Measurements from ENCODE around the gene SETD1B.
"Not testable (repeated sequence)": the region's sequence is repeated elsewhere in the genome, so short reads cannot be mapped to it uniquely, and the experiment has no call there.

Gene SETD1B

DNA sequence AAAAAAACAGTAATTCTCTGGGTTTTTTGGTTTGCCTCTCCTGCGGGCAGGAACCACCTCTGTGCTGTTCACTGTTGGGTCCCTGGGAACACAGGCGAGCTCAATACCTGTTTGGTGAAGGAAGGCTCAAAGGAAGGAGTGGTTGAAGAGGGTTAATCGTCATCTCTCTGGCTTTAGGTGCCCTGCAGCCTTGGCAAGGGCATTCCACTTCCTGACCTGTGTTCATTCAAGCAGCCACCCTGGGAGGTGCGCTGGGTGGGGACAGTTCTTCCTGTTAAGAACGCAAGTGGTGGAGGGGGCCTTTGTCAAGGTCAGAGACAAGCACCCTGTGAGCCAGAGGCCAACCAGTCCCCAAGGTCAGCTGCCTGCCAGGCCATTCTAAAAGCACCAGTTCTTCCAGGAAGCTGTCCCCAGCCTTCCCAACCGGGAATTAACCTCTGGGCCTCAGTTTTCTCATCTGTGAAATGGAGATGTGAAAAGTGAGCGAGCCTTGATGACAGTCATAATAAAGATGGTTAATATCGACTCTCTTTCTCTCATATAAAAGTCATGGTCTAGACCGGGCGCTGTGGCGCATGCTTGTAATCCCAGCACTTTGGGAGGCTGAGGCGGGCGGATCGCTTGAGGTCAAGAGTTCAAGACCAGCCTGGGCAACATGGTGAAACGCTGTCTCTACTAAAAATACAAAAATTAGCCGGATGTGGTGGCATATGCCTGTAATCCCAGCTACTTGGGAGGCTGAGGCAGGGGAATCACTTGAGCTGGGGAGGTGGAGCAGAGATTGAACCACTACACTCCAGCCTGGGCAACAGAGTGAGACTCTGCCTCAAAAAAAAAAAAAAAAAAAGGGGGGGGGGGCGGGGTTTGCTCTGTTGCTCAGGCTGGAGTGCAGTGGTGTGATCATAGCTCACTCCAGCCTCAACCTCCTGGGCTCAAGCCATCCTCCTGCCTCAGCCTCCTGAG lies 16.5 kb upstream of the SETD1B start:
- no peaks in the 10 kb centered on the region for H3K9me3 ChIP-seq (ENCODE audit: control insufficient read depth, insufficient read depth, low read length)
- H3K4me1 ChIP-seq (ENCODE audit: insufficient read depth, low read length), result peaks cover 9% of the 10 kb centered on the region; the same call in 1 of the 2 replicates
- H3K9ac ChIP-seq (ENCODE audit: low read depth, low read length), result no peak overlapping the region
- no peaks in the 10 kb centered on the region for H3K36me3 ChIP-seq (ENCODE audit: insufficient read depth, low read length)

GRCh38 chr12:121788176-121788818 lies 15.5 kb upstream of the SETD1B start:
- H3K9ac ChIP-seq (ENCODE audit: low read depth, low read length), result no peak overlapping the region
- H3K9me3 ChIP-seq (ENCODE audit: control insufficient read depth, insufficient read depth, low read length), result no peaks in the 10 kb centered on the region
- H3K36me3 ChIP-seq (ENCODE audit: insufficient read depth, low read length), result no peaks in the 10 kb centered on the region
- H3K4me1 ChIP-seq (ENCODE audit: insufficient read depth, low read length), result peaks cover 9% of the 10 kb centered on the region; the same call in 1 of the 2 replicates

- no peaks in the 10 kb centered on the region for H3K9me3 ChIP-seq (ENCODE audit: control insufficient read depth, insufficient read depth, low read length)
- peaks cover 9% of the 10 kb centered on the region; the same call in 1 of the 2 replicates for H3K4me1 ChIP-seq (ENCODE audit: insufficient read depth, low read length)
- no peak overlapping the region for H3K9ac ChIP-seq (ENCODE audit: low read depth, low read length)
- H3K36me3 ChIP-seq (ENCODE audit: insufficient read depth, low read length), result no peaks in the 10 kb centered on the region
Observed at GRCh38 chr12:121789233-121789781, 14.5 kb upstream of the SETD1B start.

- Histone ChIP-seq H3K9ac (ENCODE audit: low read depth, low read length) (no peak overlapping the region), H3K4me1 (ENCODE audit: insufficient read depth, low read length) (peaks cover 9% of the 10 kb centered on the region; the same call in 1 of the 2 replicates), H3K36me3 (ENCODE audit: insufficient read depth, low read length) (no peaks in the 10 kb centered on the region), H3K9me3 (ENCODE audit: control insufficient read depth, insufficient read depth, low read length) (no peaks in the 10 kb centered on the region)
Observed at GRCh38 chr12:121789800-121790728, 13.7 kb upstream of the SETD1B start.

GRCh38 chr12:121790785-121791184 lies 13.0 kb upstream of the SETD1B start:
- not testable (repeated sequence) for H3K4me1 ChIP-seq (ENCODE audit: insufficient read depth, low read length); H3K9ac ChIP-seq (ENCODE audit: low read depth, low read length); H3K9me3 ChIP-seq (ENCODE audit: control insufficient read depth, insufficient read depth, low read length); H3K36me3 ChIP-seq (ENCODE audit: insufficient read depth, low read length)

- Histone ChIP-seq H3K9me3 (ENCODE audit: control insufficient read depth, insufficient read depth, low read length) (no peaks in the 10 kb centered on the region), H3K9ac (ENCODE audit: low read depth, low read length) (0 out of 2 replicates have a peak overlapping the region, but pooled peaks have one; percentile 54), H3K36me3 (ENCODE audit: insufficient read depth, low read length) (no peaks in the 10 kb centered on the region), H3K4me1 (ENCODE audit: insufficient read depth, low read length) (peaks cover 9% of the 10 kb centered on the region; the same call in 1 of the 2 replicates)
Observed at GRCh38 chr12:121791671-121792551, 11.9 kb upstream of the SETD1B start.

- H3K4me1 ChIP-seq (ENCODE audit: insufficient read depth, low read length), result peaks cover 9% of the 10 kb centered on the region; the same call in 1 of the 2 replicates
- no peaks in the 10 kb centered on the region for H3K9me3 ChIP-seq (ENCODE audit: control insufficient read depth, insufficient read depth, low read length)
- peak overlapping the region; percentile 54 for H3K9ac ChIP-seq (ENCODE audit: low read depth, low read length)
- H3K36me3 ChIP-seq (ENCODE audit: insufficient read depth, low read length), result no peaks in the 10 kb centered on the region
Observed at GRCh38 chr12:121792607-121793439, 11.0 kb upstream of the SETD1B start.

DNA sequence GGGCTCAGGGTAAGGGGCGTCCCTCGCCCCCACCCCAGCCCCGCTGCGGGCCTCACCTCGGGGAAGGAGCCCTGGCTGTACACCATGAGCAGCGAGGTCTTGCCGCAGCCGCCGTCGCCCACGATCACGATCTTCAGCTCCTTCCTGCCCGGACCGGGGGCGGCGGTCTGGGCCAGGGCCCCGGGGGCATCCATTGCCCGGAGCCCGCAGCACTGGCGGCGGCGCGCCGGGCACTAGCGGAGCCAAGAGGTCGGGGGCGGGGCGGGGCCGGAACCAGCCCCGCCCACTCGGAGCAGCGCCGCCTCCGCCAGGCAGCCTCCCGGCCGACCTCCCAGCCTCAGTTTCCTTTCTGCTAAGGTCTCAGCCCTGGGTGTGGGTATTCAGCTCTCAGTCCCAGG lies 10.4 kb upstream of the SETD1B start, which contains the start of gene RHOF:
TSS of gene RHOF (minus strand) at position 249 of the 398 bp plus-strand sequence. CDS start at position 194, 55 bp downstream.
- Histone ChIP-seq H3K4me1 (ENCODE audit: insufficient read depth, low read length) (peaks cover 14% of the 10 kb centered on the region; the same call in 1 of the 2 replicates), H3K9ac (ENCODE audit: low read depth, low read length) (peak within 1 kb of the TSS; percentile 54), H3K36me3 (ENCODE audit: insufficient read depth, low read length) (no peaks in the 10 kb centered on the region), H3K9me3 (ENCODE audit: control insufficient read depth, insufficient read depth, low read length) (no peaks in the 10 kb centered on the region)

DNA sequence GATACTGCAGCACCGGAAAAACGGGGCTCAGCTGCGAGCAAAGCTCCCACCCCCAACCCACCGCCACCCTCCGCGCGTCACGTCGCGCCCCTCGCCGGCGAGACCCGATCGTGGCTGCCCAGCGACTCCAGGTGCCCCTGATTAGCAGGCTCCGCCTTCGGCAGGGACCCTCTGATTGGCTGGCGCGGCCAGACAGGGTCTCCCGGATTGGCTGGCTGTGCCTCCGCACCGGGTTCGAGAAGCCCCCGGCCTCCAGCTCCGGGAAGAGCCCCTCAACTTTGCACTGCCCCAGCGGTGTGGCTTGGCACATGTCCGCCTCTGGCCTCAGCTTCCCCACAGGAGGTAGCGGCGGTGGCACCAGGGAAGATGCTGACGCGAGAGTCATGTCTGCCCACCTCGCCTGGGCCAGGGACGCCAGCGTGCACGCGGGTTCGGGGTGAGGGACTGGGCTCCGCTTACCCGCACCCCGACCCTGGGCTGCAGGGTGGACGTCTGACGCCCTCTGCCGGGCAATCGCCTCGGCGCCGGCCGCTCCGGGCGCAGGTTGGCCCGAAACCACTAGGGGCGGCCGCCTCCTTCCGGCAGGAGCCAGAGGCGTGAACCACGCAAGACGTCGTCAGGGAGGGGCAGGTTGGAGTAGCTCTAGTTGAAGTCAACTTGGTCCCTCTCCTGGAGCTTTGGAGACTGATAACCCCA lies 9.8 kb upstream of the SETD1B start:
- Histone ChIP-seq H3K4me1 (ENCODE audit: insufficient read depth, low read length) (peaks cover 20% of the 10 kb centered on the region; the same call in 1 of the 2 replicates), H3K9me3 (ENCODE audit: control insufficient read depth, insufficient read depth, low read length) (no peaks in the 10 kb centered on the region), H3K9ac (ENCODE audit: low read depth, low read length) (peak overlapping the region; percentile 54), H3K36me3 (ENCODE audit: insufficient read depth, low read length) (no peaks in the 10 kb centered on the region)

GRCh38 chr12:121794534-121795033 lies 9.2 kb upstream of the SETD1B start:
- no peaks in the 10 kb centered on the region for H3K9me3 ChIP-seq (ENCODE audit: control insufficient read depth, insufficient read depth, low read length)
- H3K9ac ChIP-seq (ENCODE audit: low read depth, low read length), result peak overlapping the region; percentile 32; the same call in 1 of the 2 replicates
- no peaks in the 10 kb centered on the region for H3K36me3 ChIP-seq (ENCODE audit: insufficient read depth, low read length)
- H3K4me1 ChIP-seq (ENCODE audit: insufficient read depth, low read length), result peaks cover 19% of the 10 kb centered on the region; the same call in 1 of the 2 replicates

- Histone ChIP-seq H3K9me3 (ENCODE audit: control insufficient read depth, insufficient read depth, low read length) (no peaks in the 10 kb centered on the region), H3K9ac (ENCODE audit: low read depth, low read length) (peak overlapping the region; percentile 32; the same call in 1 of the 2 replicates), H3K4me1 (ENCODE audit: insufficient read depth, low read length) (peaks cover 15% of the 10 kb centered on the region; the same call in 1 of the 2 replicates), H3K36me3 (ENCODE audit: insufficient read depth, low read length) (no peaks in the 10 kb centered on the region)
Observed at GRCh38 chr12:121795034-121795968, 8.5 kb upstream of the SETD1B start.
